Measurements from ENCODE around the gene CPNE1.

CPNE1 gene

GRCh38 chr20:35619196-35620095 is 45.3 kb downstream of the CPNE1 start:
- peak; percentile 81 for DNase-seq (ENCODE audit: extremely low spot score)
- TF ChIP-seq CTCF (IDR thresholded peaks at IDR 0.05; ENCODE audit: control extremely low read depth, extremely low read depth, low read depth, missing control alignments), result peak; percentile 75
- ChIA-PET POLR2A (interaction anchor here (0.5 to 2.0 kb wide), 5 partner anchors 44 to 231 kb away, joined by 3 to 14 read pairs (median 4); partner anchors contain the start of genes CPNE1, RBM12 and RBM39), CTCF (interaction anchor here (0.9 to 6.7 kb wide), 24 partner anchors 8 to 335 kb away, joined by 3 to 87 read pairs (median 6); partner anchors contain the start of genes CPNE1, RBM12 and SCAND1)

- CTCF ChIA-PET, result interaction anchor here (0.9 to 6.7 kb wide), 23 partner anchors 9 to 336 kb away, joined by 3 to 87 read pairs (median 7); partner anchors contain the start of genes CPNE1, RBM12 and SCAND1
- TF ChIP-seq CTCF (IDR thresholded peaks at IDR 0.05; ENCODE audit: control extremely low read depth, extremely low read depth, low read depth, missing control alignments), result no peak
- no peak for DNase-seq (ENCODE audit: extremely low spot score)
- POLR2A ChIA-PET, result interaction anchor here (0.6 to 2.0 kb wide), 3 partner anchors 45 to 232 kb away, joined by 3 to 14 read pairs (median 4); partner anchors contain the start of genes CPNE1, RBM12 and RBM39
Measured at GRCh38 chr20:35618263-35619131, 46.2 kb downstream of the CPNE1 start.

- ChIA-PET POLR2A (interaction anchor here (0.7 to 2.4 kb wide), 3 partner anchors 122 to 163 kb away, joined by 3 to 8 read pairs (median 4); partner anchors contain the start of gene RBM39), CTCF (interaction anchor here (0.8 to 6.7 kb wide), 12 partner anchors 13 to 337 kb away, joined by 3 to 87 read pairs (median 7); partner anchors contain the start of gene SCAND1)
- peak; percentile 36 for TF ChIP-seq CTCF (IDR thresholded peaks at IDR 0.05; ENCODE audit: control extremely low read depth, extremely low read depth, low read depth, missing control alignments)
- peak; percentile 67 for DNase-seq (ENCODE audit: extremely low spot score)
Measured at GRCh38 chr20:35617397-35618262, 47.1 kb downstream of the CPNE1 start.

GRCh38 chr20:35616465-35617396 is 48.0 kb downstream of the CPNE1 start:
- ChIA-PET CTCF (interaction anchor here (0.8 to 6.7 kb wide), 6 partner anchors 13 to 54 kb away, joined by 3 to 87 read pairs (median 4); partner anchors contain the start of genes CPNE1 and RBM12), POLR2A (interaction anchor here (0.7 to 2.4 kb wide), 4 partner anchors 50 to 162 kb away, joined by 3 to 8 read pairs (median 4); partner anchors contain the start of gene RBM39)
- TF ChIP-seq CTCF (IDR thresholded peaks at IDR 0.05; ENCODE audit: control extremely low read depth, extremely low read depth, low read depth, missing control alignments), result no peak
- peak; percentile 70 for DNase-seq (ENCODE audit: extremely low spot score)

Data from GM10248 (cell line).